Measurements from ENCODE around the gene LMBR1L. TPM values are rescaled to one million over a fixed set of nuclear protein-coding genes. Genes with fewer than 3 reads are reported as not detected.

The LMBR1L gene
- 13.4 to 15.4 TPM (median 14.5 TPM) in 5 replicates for total RNA-seq (2022; extraction: Qiagen RNA extraction)

GRCh38 chr12:49110464-49111155 is at the start of gene LMBR1L:
TSS of gene LMBR1L (minus strand) at chr12:49110847. CDS start at chr12:49110555, 292 bp downstream.

GRCh38 chr12:49131051-49131893 is 20.6 kb upstream of the LMBR1L start, which contains the start of gene TUBA1B:
TSS of gene TUBA1B (minus strand) at chr12:49131395. CDS start at chr12:49131300, 95 bp downstream.

GRCh38 chr12:49094160-49094974 is 16.3 kb downstream of the LMBR1L start, which contains the start of gene DHH:
TSS of gene DHH (minus strand) at chr12:49094801. CDS start at chr12:49094512, 289 bp downstream.

GRCh38 chr12:49069507-49070346 is 40.9 kb downstream of the LMBR1L start, which contains the start of gene RHEBL1:
TSS of gene RHEBL1 (minus strand) at chr12:49069979. CDS start at chr12:49069785, 194 bp downstream.

GRCh38 chr12:49060237-49061156 is 50.1 kb downstream of the LMBR1L start, which contains the start of gene KMT2D:
TSS of gene KMT2D (minus strand) at chr12:49060794. CDS start at chr12:49055324, 5,470 bp downstream.

Other genes with a start within 250 kb of the LMBR1L start
- gene RND1, start 245.0 kb downstream of the LMBR1L start, total RNA-seq (2022; extraction: Qiagen RNA extraction), result 4.3 to 5.7 TPM (median 5.0 TPM) in 5 replicates
- gene FKBP11, start 185.4 kb downstream of the LMBR1L start, total RNA-seq (2022; extraction: Qiagen RNA extraction), result 45.1 to 61.0 TPM (median 59.0 TPM) in 5 replicates
- gene ARF3, start 153.4 kb downstream of the LMBR1L start, total RNA-seq (2022; extraction: Qiagen RNA extraction), result 124 to 156 TPM (median 151 TPM) in 5 replicates
- gene WNT10B, start 139.1 kb downstream of the LMBR1L start, total RNA-seq (2022; extraction: Qiagen RNA extraction), result 1.8 to 2.3 TPM (median 2.0 TPM) in 5 replicates
- 0.07 to 0.15 TPM (median 0.12 TPM) in 5 replicates for gene WNT1, start 132.5 kb downstream of the LMBR1L start, total RNA-seq (2022; extraction: Qiagen RNA extraction)
- 0.62 to 0.75 TPM (median 0.68 TPM) in 5 replicates for gene DDN, start 111.5 kb downstream of the LMBR1L start, total RNA-seq (2022; extraction: Qiagen RNA extraction)
- 39.3 to 49.0 TPM (median 41.1 TPM) in 5 replicates for gene PRKAG1, start 92.1 kb downstream of the LMBR1L start, total RNA-seq (2022; extraction: Qiagen RNA extraction)
- gene KMT2D, start 50.1 kb downstream of the LMBR1L start, total RNA-seq (2022; extraction: Qiagen RNA extraction), result 30.6 to 49.0 TPM (median 33.5 TPM) in 5 replicates
- 3.2 to 4.9 TPM (median 4.6 TPM) in 5 replicates for gene RHEBL1, start 40.9 kb downstream of the LMBR1L start, total RNA-seq (2022; extraction: Qiagen RNA extraction)
- gene DHH, start 16.0 kb downstream of the LMBR1L start, total RNA-seq (2022; extraction: Qiagen RNA extraction), result 0.03 TPM in 1 of 5 replicates, not detected in the others
- gene TUBA1B, start 20.5 kb upstream of the LMBR1L start, total RNA-seq (2022; extraction: Qiagen RNA extraction), result 2,285 to 2,528 TPM (median 2,417 TPM) in 5 replicates
- 182 to 235 TPM (median 228 TPM) in 5 replicates for gene TUBA1A, start 78.2 kb upstream of the LMBR1L start, total RNA-seq (2022; extraction: Qiagen RNA extraction)
- 1,549 to 2,166 TPM (median 1,667 TPM) in 5 replicates for gene TUBA1C, start 154.2 kb upstream of the LMBR1L start, total RNA-seq (2022; extraction: Qiagen RNA extraction)
- 0.97 to 1.9 TPM (median 1.6 TPM) in 5 replicates for gene PRPH, start 184.3 kb upstream of the LMBR1L start, total RNA-seq (2022; extraction: Qiagen RNA extraction)
- 74.4 to 87.6 TPM (median 83.8 TPM) in 5 replicates for gene TROAP, start 212.4 kb upstream of the LMBR1L start, total RNA-seq (2022; extraction: Qiagen RNA extraction)
- gene C1QL4, start 226.3 kb upstream of the LMBR1L start, total RNA-seq (2022; extraction: Qiagen RNA extraction), result 4.8 to 7.6 TPM (median 6.3 TPM) in 5 replicates
- gene DNAJC22, start 236.0 kb upstream of the LMBR1L start, total RNA-seq (2022; extraction: Qiagen RNA extraction), result 19.5 to 22.7 TPM (median 20.2 TPM) in 5 replicates

Measured in A549 treated with Hydrocortisone at 1 μM for 4 hours (cell line).